IMR-90 (cell line): Measurements from ENCODE around the gene TRIO. TPM values are rescaled to one million over a fixed set of nuclear protein-coding genes. Genes with fewer than 3 reads are reported as not detected.

Experiments used
- ATAC-seq: fragments of 200-7000 bp; cut with Tn5 transposase; 2 replicates; pipeline ENCODE4 v1.9.1; 2020; ENCODE audit warnings: low read depth, mild to moderate bottlenecking, moderate library complexity
- BruUV-seq: library from RNA; stranded (reverse); fragments of 400-500 nt; replicated peaks from 2 replicates; lab custom pipeline; 2021; lab: Mats Ljungman, UMichigan
- CTCF ChIA-PET: fragments of 300-600 bp; formaldehyde crosslinking; extraction: SDS; loops from one replicate; lab custom pipeline; 2021; ENCODE audit warnings: antibody characterized with exemption; lab: Yijun Ruan, JAX
- POLR2A ChIA-PET: fragments of 300-600 bp; sonication (Branson Sonifier 250); formaldehyde crosslinking; loops from one replicate; lab custom pipeline; 2022; ENCODE audit warnings: antibody characterized with exemption; ENCODE audit not compliant: unreplicated experiment; lab: Charles Lee
- DNase-seq: peaks from one replicate; pipeline ENCODE4 v3.0.0; 2013
- H2AFZ ChIP-seq: replicated peaks from 2 replicates; pipeline ENCODE3; 2013; ENCODE audit warnings: low read length, mild to moderate bottlenecking; ENCODE audit not compliant: poor library complexity
- H2AK5ac ChIP-seq: 2 replicates; pipeline ENCODE4 v1.6.1; 2013; ENCODE audit warnings: low read depth, low read length, inconsistent platforms
- H2AK9ac ChIP-seq: replicated peaks from 2 replicates; pipeline ENCODE3; 2013; ENCODE audit warnings: mild to moderate bottlenecking, low read depth, low read length, moderate library complexity; ENCODE audit not compliant: poor library complexity
- H2BK120ac ChIP-seq: 2 replicates; pipeline ENCODE4 v1.6.1; 2013; ENCODE audit warnings: low read depth, low read length, inconsistent platforms
- H2BK15ac ChIP-seq: 3 replicates; pipeline ENCODE4 v1.6.1; 2013; ENCODE audit warnings: low read depth, low read length, inconsistent platforms
- H2BK20ac ChIP-seq: 2 replicates; pipeline ENCODE4 v1.6.1; 2013; ENCODE audit warnings: low read depth, mild to moderate bottlenecking, inconsistent platforms, low read length, moderate library complexity
- H2BK5ac ChIP-seq: 2 replicates; pipeline ENCODE4 v1.6.1; 2013; ENCODE audit warnings: mild to moderate bottlenecking, low read depth, low read length, inconsistent platforms; ENCODE audit not compliant: poor library complexity, severe bottlenecking
- H3K14ac ChIP-seq: replicated peaks from 2 replicates; pipeline ENCODE4 v1.6.1; 2013; ENCODE audit warnings: low read depth, low read length, inconsistent platforms
- H3K18ac ChIP-seq: 2 replicates; pipeline ENCODE4 v1.6.1; 2013; ENCODE audit warnings: low read depth, low read length, control low read depth
- H3K23ac ChIP-seq: 2 replicates; pipeline ENCODE4 v1.6.1; 2013; ENCODE audit warnings: low read depth, low read length, inconsistent platforms
- H3K27ac ChIP-seq: 2 replicates; pipeline ENCODE4 v1.5.1; 2013; ENCODE audit warnings: mild to moderate bottlenecking, control low read depth, low read length; ENCODE audit not compliant: insufficient read depth
- H3K27me3 ChIP-seq: 2 replicates; pipeline ENCODE4 v1.6.1; 2013; ENCODE audit warnings: low read length; ENCODE audit not compliant: control insufficient read depth, insufficient read depth
- H3K36me3 ChIP-seq: 2 replicates; pipeline ENCODE4 v1.6.1; 2013; ENCODE audit warnings: low read length, mixed read lengths; ENCODE audit not compliant: control insufficient read depth, insufficient read depth
- H3K4ac ChIP-seq: 2 replicates; pipeline ENCODE4 v1.6.1; 2013; ENCODE audit warnings: low read depth, low read length, inconsistent platforms
- H3K4me1 ChIP-seq: 2 replicates; pipeline ENCODE4 v1.6.1; 2013; ENCODE audit warnings: low read length, mixed read lengths; ENCODE audit not compliant: control insufficient read depth, insufficient read depth
- H3K4me2 ChIP-seq: 2 replicates; pipeline ENCODE4 v1.6.1; 2013; ENCODE audit warnings: low read depth, mild to moderate bottlenecking, control low read depth, low read length, moderate library complexity
- H3K4me3 ChIP-seq: 2 replicates; pipeline ENCODE4 v1.5.1; 2013; ENCODE audit warnings: low read depth, mild to moderate bottlenecking, control low read depth, low read length, moderate library complexity; ENCODE audit not compliant: insufficient read depth
- H3K56ac ChIP-seq: 2 replicates; pipeline ENCODE4 v1.6.1; 2013; ENCODE audit warnings: low read length, inconsistent platforms; ENCODE audit not compliant: insufficient read depth; ENCODE audit errors: extremely low read depth
- H3K79me1 ChIP-seq, 2 experiments: 2 replicates each; pipeline ENCODE4 v1.6.1; 2013; ENCODE audit warnings: low read length in 2 of 2, inconsistent platforms in 1 of 2, low read depth in 1 of 2
- H3K9ac ChIP-seq: 2 replicates; pipeline ENCODE4 v1.6.1; 2013; ENCODE audit warnings: low read depth, low read length, control low read depth
- H3K9me1 ChIP-seq: 2 replicates; pipeline ENCODE4 v1.6.1; 2013; ENCODE audit warnings: low read length, inconsistent platforms; ENCODE audit not compliant: insufficient read depth
- H3K9me3 ChIP-seq: 2 replicates; pipeline ENCODE4 v1.6.1; 2013; ENCODE audit warnings: low read length; ENCODE audit not compliant: control insufficient read depth, insufficient read depth
- H4K20me1 ChIP-seq: 2 replicates; pipeline ENCODE4 v1.6.1; 2013; ENCODE audit warnings: low read length, inconsistent platforms; ENCODE audit not compliant: insufficient read depth
- H4K5ac ChIP-seq: 2 replicates; pipeline ENCODE4 v1.6.1; 2013; ENCODE audit warnings: mild to moderate bottlenecking, low read depth, low read length, control low read depth
- H4K8ac ChIP-seq, 2 experiments: 2 replicates each; pipeline ENCODE4 v1.6.1; 2013; ENCODE audit warnings: low read depth in 2 of 2, low read length in 2 of 2, control low read depth in 1 of 2, inconsistent platforms in 1 of 2
- H4K91ac ChIP-seq: 2 replicates; pipeline ENCODE4 v1.6.1; 2013; ENCODE audit warnings: low read depth, low read length, inconsistent platforms; ENCODE audit not compliant: insufficient read depth
- CEBPB ChIP-seq: IDR thresholded peaks from 2 replicates; pipeline ENCODE4 v1.6.1; 2012; ENCODE audit warnings: low read depth, low read length, improper control_type of control experiment
- MAFK ChIP-seq: IDR thresholded peaks from 2 replicates; pipeline ENCODE4 v1.6.1; 2012; ENCODE audit warnings: low read depth, low read length, improper control_type of control experiment
- MAZ ChIP-seq: IDR thresholded peaks from 2 replicates; pipeline ENCODE4 v1.6.1; 2012; ENCODE audit warnings: low read depth, mild to moderate bottlenecking, low read length, improper control_type of control experiment, moderate library complexity, borderline replicate concordance
- NFE2L2 ChIP-seq: fragments of 150-350 bp; IDR thresholded peaks from 2 replicates; pipeline ENCODE4 v1.6.1; 2016; ENCODE audit warnings: low read depth, mild to moderate bottlenecking, low read length
- RFX5 ChIP-seq: IDR thresholded peaks from 2 replicates; pipeline ENCODE4 v1.8.0; 2012; ENCODE audit warnings: low read depth, mild to moderate bottlenecking, low read length, moderate library complexity
- WGBS, 2 experiments: methylation state at CpG; one replicate each; pipeline versions ENCODE4 v1.1.5 to v1.1.7; 2013; ENCODE audit warnings: missing lambda C conversion rate in 2 of 2; ENCODE audit not compliant: insufficient read length in 1 of 2; ENCODE audit errors: extremely low coverage in 2 of 2; 5-methylcytosine and 5-hydroxymethylcytosine counted together
- dilution Hi-C: fragments of 300-500 bp; cut with HindIII; formaldehyde crosslinking; loops from one replicate; pipeline ENCODE4 v1.14.3; 2018; ENCODE audit warnings: low sequenced_read_pairs; ENCODE audit not compliant: unreplicated experiment
- in situ Hi-C: fragments of 300-500 bp; cut with MboI; formaldehyde crosslinking; loops from 3 replicates; pipeline ENCODE4 v1.14.3; 2019; ENCODE audit warnings: low sequenced_read_pairs, inconsistent platforms, mixed read lengths
- intact Hi-C: fragments of 100-400 bp; cut with micrococcal nuclease; formaldehyde crosslinking; loops from 2 replicates; pipeline ENCODE4 v1.10.0; 2022
- polyA plus RNA-seq, 3 experiments: library from polyadenylated mRNA; depleted of rRNA; stranded (reverse); fragments of >200 nt; gene quantifications; 2 replicates each; pipeline ENCODE4 v1.2.3, GENCODE V29; 2012; ENCODE audit warnings: low replicate concordance in 1 of 3
- total RNA-seq: library from RNA; depleted of rRNA; stranded (reverse); fragments of >200 nt; gene quantifications from 2 replicates; pipeline ENCODE4 v1.2.3, GENCODE V29; 2012
- TF ChIP-seq, protein P1 (sequence below): fragments of 150-350 bp; IDR thresholded peaks from 2 replicates; pipeline ENCODE4 v1.6.1; 2017; ENCODE audit warnings: mild to moderate bottlenecking, antibody characterized with exemption, low read length, low read depth

TRIO gene
- total and polyA plus RNA-seq, 2 of the 4 experiments (the other 2 are of a cell fraction) = 206 to 522 TPM

- POLR2A ChIA-PET = interaction anchor here (0.5 kb wide), 1 partner anchor 117 kb away, joined by 3 read pairs; no protein-coding TSS in a partner anchor
- no peak overlapping the region for H3K9ac ChIP-seq
These were observed 254.6 kb downstream of the TRIO start for GRCh38 chr5:14397717-14398116.

More at GRCh38 chr5:14397717-14398116, 254.6 kb downstream of the TRIO start:
- TF ChIP-seq, protein P1, sequence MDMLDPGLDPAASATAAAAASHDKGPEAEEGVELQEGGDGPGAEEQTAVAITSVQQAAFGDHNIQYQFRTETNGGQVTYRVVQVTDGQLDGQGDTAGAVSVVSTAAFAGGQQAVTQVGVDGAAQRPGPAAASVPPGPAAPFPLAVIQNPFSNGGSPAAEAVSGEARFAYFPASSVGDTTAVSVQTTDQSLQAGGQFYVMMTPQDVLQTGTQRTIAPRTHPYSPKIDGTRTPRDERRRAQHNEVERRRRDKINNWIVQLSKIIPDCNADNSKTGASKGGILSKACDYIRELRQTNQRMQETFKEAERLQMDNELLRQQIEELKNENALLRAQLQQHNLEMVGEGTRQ = no peak
- TF ChIP-seq MAZ (no peak), RFX5 (no peak), MAFK (peak; percentile 48), CEBPB (no peak), NFE2L2 (no peak)
- dilution Hi-C loops (no loop called here), in situ Hi-C loops (no loop called here), intact Hi-C loops (no loop called here)
- no peak overlapping the region for H2BK20ac ChIP-seq
- H3K4ac ChIP-seq = peak overlapping the region; percentile 36; the same call in 1 of the 2 replicates
- peaks cover 38 to 77% of the 10 kb centered on the region in 2 experiments for H3K79me1 ChIP-seq
- H2BK15ac ChIP-seq = no peak overlapping the region
- CTCF ChIA-PET = interaction anchor here (0.7 kb wide), 1 partner anchor 11 kb away, joined by 3 read pairs; no protein-coding TSS in a partner anchor
- no peak overlapping the region for H2BK120ac ChIP-seq
- H3K56ac ChIP-seq = no peak overlapping the region
- H2AFZ ChIP-seq = no peak overlapping the region
- peaks cover 75% of the 10 kb centered on the region for H4K20me1 ChIP-seq
- H4K91ac ChIP-seq = no peak overlapping the region
- H3K27me3 ChIP-seq = no peaks in the 10 kb centered on the region
- BruUV-seq = no TSS peak
- H2BK5ac ChIP-seq = peak overlapping the region; percentile 51
- H3K9me3 ChIP-seq = no peaks in the 10 kb centered on the region
- WGBS, 2 experiments = no CpG with 5 or more reads among the region's 3 CpGs
- H3K4me2 ChIP-seq = no peak overlapping the region
- peak; percentile 41 for ATAC-seq
- peaks cover 19% of the 10 kb centered on the region for H3K9me1 ChIP-seq
- H4K5ac ChIP-seq = no peak overlapping the region
- no peak overlapping the region for H3K23ac ChIP-seq
- H3K18ac ChIP-seq = no peak overlapping the region
- peak overlapping the region; percentile 65 for H3K27ac ChIP-seq
- no peak overlapping the region for H2AK5ac ChIP-seq
- H4K8ac ChIP-seq = peak overlapping the region in 1 of 2 experiments; percentile 11; a peak in 1 of 4 replicates
- no peak overlapping the region for H3K14ac ChIP-seq
- peak; percentile 82 for DNase-seq
- peaks cover 58% of the 10 kb centered on the region for H3K36me3 ChIP-seq
- no peak overlapping the region for H2AK9ac ChIP-seq
- H3K4me3 ChIP-seq = no peak overlapping the region
- H3K4me1 ChIP-seq = peaks cover 34% of the 10 kb centered on the region
